DND-41 (cell line): ENCODE data around the gene AUTS2.

ENCODE experiments used
- ATAC-seq: fragments of 200-7000 bp; cut with Tn5 transposase; 3 replicates; pipeline ENCODE4 v1.9.1; 2021; ENCODE audit warnings: low read depth; ENCODE audit not compliant: insufficient read depth
- DNase-seq: peaks from one replicate; pipeline ENCODE4 v3.0.0-alpha.2; 2020
- H2AFZ ChIP-seq: 2 replicates; pipeline ENCODE4 v1.6.0; 2012; ENCODE audit warnings: low read depth, low read length
- H3K27ac ChIP-seq: 2 replicates; pipeline ENCODE4 v1.5.1; 2012; ENCODE audit warnings: low read length, inconsistent platforms
- H3K27me3 ChIP-seq: fragments of 200-600 bp; sonication (generic); 2 replicates; pipeline ENCODE4 v1.6.0; 2012; ENCODE audit warnings: low read length, mild to moderate bottlenecking, inconsistent platforms; ENCODE audit not compliant: insufficient read depth, poor library complexity
- H3K36me3 ChIP-seq: 2 replicates; pipeline ENCODE4 v1.5.1; 2012; ENCODE audit warnings: low read length, inconsistent platforms; ENCODE audit not compliant: insufficient read depth
- H3K4me1 ChIP-seq: 2 replicates; pipeline ENCODE4 v1.5.1; 2012; ENCODE audit warnings: mild to moderate bottlenecking, low read length; ENCODE audit not compliant: insufficient read depth
- H3K4me2 ChIP-seq: 2 replicates; pipeline ENCODE4 v1.6.0; 2012; ENCODE audit warnings: mild to moderate bottlenecking, moderate library complexity, low read length, inconsistent platforms; ENCODE audit not compliant: insufficient read depth
- H3K4me3 ChIP-seq, 2 experiments: fragments of 200-600 bp in 1 of 2; shearing (Covaris generic) in 1 of 2; 2 replicates each; pipeline ENCODE4 v1.5.1; 2012 to 2016; ENCODE audit warnings: inconsistent platforms in 2 of 2, low read length in 2 of 2, mild to moderate bottlenecking in 2 of 2, low read depth in 1 of 2, moderate library complexity in 1 of 2
- H3K79me2 ChIP-seq: 2 replicates; pipeline ENCODE4 v1.6.0; 2012; ENCODE audit warnings: low read length, inconsistent platforms; ENCODE audit not compliant: insufficient read depth
- H3K9ac ChIP-seq: 2 replicates; pipeline ENCODE4 v1.6.0; 2012; ENCODE audit warnings: low read depth, mild to moderate bottlenecking, inconsistent platforms, low read length, moderate library complexity
- H3K9me3 ChIP-seq: 2 replicates; pipeline ENCODE4 v1.5.1; 2012; ENCODE audit warnings: low read length, moderate library complexity, mild to moderate bottlenecking, inconsistent platforms; ENCODE audit not compliant: insufficient read depth, severe bottlenecking
- H4K20me1 ChIP-seq: 2 replicates; pipeline ENCODE4 v1.6.0; 2012; ENCODE audit warnings: low read length; ENCODE audit not compliant: insufficient read depth
- EZH2 ChIP-seq: IDR thresholded peaks from 3 replicates; pipeline ENCODE4 v1.6.1; 2012; ENCODE audit warnings: borderline replicate concordance, low read depth, mild to moderate bottlenecking, moderate library complexity, low read length, inconsistent platforms; ENCODE audit not compliant: severe bottlenecking
- TF ChIP-seq, protein P1 (sequence below): IDR thresholded peaks from 2 replicates; pipeline ENCODE4 v1.5.1; 2012; ENCODE audit warnings: borderline replicate concordance, low read length, moderate library complexity, mild to moderate bottlenecking; ENCODE audit not compliant: poor library complexity, severe bottlenecking; ENCODE audit errors: extremely low read depth

Gene AUTS2

GRCh38 chr7:70758646-70759045, 1160.4 kb downstream of the AUTS2 start:
- Histone ChIP-seq H3K4me3 (no peak overlapping the region), H3K9ac (no peak overlapping the region), H3K36me3 (peaks cover 13% of the 10 kb centered on the region), H3K4me2 (no peak overlapping the region), H3K9me3 (no peaks in the 10 kb centered on the region), H2AFZ (no peak overlapping the region), H3K79me2 (peaks cover 83% of the 10 kb centered on the region), H3K27ac (no peak overlapping the region), H3K4me1 (no peaks in the 10 kb centered on the region), H3K27me3 (no peaks in the 10 kb centered on the region), H4K20me1 (peaks cover 50% of the 10 kb centered on the region)
- TF ChIP-seq EZH2, result no peak
- TF ChIP-seq, protein P1, sequence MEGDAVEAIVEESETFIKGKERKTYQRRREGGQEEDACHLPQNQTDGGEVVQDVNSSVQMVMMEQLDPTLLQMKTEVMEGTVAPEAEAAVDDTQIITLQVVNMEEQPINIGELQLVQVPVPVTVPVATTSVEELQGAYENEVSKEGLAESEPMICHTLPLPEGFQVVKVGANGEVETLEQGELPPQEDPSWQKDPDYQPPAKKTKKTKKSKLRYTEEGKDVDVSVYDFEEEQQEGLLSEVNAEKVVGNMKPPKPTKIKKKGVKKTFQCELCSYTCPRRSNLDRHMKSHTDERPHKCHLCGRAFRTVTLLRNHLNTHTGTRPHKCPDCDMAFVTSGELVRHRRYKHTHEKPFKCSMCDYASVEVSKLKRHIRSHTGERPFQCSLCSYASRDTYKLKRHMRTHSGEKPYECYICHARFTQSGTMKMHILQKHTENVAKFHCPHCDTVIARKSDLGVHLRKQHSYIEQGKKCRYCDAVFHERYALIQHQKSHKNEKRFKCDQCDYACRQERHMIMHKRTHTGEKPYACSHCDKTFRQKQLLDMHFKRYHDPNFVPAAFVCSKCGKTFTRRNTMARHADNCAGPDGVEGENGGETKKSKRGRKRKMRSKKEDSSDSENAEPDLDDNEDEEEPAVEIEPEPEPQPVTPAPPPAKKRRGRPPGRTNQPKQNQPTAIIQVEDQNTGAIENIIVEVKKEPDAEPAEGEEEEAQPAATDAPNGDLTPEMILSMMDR, result no peak
- ATAC-seq (no peak), DNase-seq (no peak)

GRCh38 chr7:70759674-70760073, 1161.4 kb downstream of the AUTS2 start:
- ATAC-seq, result no peak
- Histone ChIP-seq H3K79me2 (peaks cover 75% of the 10 kb centered on the region), H3K9me3 (no peaks in the 10 kb centered on the region), H3K27ac (no peak overlapping the region), H4K20me1 (peaks cover 43% of the 10 kb centered on the region), H3K4me3 (no peak overlapping the region), H3K4me1 (no peaks in the 10 kb centered on the region), H3K9ac (no peak overlapping the region), H3K36me3 (peaks cover 19% of the 10 kb centered on the region), H3K4me2 (no peak overlapping the region), H2AFZ (no peak overlapping the region), H3K27me3 (no peaks in the 10 kb centered on the region)
- TF ChIP-seq, protein P1, result no peak
- no peak for TF ChIP-seq EZH2
- no peak for DNase-seq

DNA sequence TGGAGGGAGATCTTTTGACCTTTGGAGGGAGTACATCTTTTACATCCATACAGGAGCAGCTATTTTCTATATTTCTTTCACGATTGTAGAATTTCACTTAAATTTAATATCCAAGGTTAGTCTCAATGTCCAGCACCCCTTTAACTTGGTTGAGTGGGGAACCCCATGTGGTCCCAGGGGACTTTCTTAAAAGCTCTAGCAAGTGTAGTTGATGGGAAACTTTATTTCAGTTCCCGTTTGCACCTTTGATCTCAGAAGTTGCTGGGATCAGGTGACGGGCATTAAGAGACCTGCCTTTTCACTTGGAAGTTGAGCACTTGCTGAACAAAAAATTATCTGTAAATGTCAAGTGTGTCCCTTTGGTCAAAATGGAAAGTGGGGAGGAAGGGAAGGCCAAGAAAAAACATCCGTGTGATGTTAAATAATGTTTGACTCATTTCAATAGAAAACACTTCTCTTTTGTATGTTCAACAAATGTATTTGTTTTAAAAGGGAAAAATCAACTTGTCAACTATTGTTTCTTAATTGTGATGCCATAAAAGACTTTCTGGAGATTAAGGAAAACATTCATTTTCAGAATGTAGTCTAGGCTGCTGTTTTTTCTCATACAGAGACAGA, 1163.5 kb downstream of the AUTS2 start:
- Histone ChIP-seq H3K4me1 (no peaks in the 10 kb centered on the region), H4K20me1 (peaks cover 42% of the 10 kb centered on the region), H3K36me3 (peaks cover 40% of the 10 kb centered on the region), H2AFZ (no peak overlapping the region), H3K27me3 (no peaks in the 10 kb centered on the region), H3K4me3 (no peak overlapping the region), H3K4me2 (no peak overlapping the region), H3K9me3 (no peaks in the 10 kb centered on the region), H3K79me2 (peaks cover 60% of the 10 kb centered on the region), H3K27ac (no peak overlapping the region), H3K9ac (no peak overlapping the region)
- TF ChIP-seq, protein P1, result no peak
- TF ChIP-seq EZH2, result no peak
- DNase-seq (no peak), ATAC-seq (no peak)
